Measurements from ENCODE around the gene MYD88. TPM values are rescaled to one million over a fixed set of nuclear protein-coding genes. Genes with fewer than 3 reads are reported as not detected.

MYD88 gene
- total and polyA plus RNA-seq, 9 of the 15 experiments (the other 6 are each of a cell fraction or from before 2014, with no cell fraction given): 3.2 to 47.3 (median 27.6) TPM

GRCh38 chr3:38137615-38138348 is 679 bp upstream of the MYD88 start (continued):
- TF ChIP-seq MGA (IDR thresholded peaks at IDR 0.05): peak; percentile 83
- peak; percentile 30; the same call in 1 of the 2 replicates for TF ChIP-seq ZNF76 (CRISPR knock-in tag; IDR thresholded peaks at IDR 0.05; ENCODE audit: borderline replicate concordance)
- no peak for TF ChIP-seq SMARCE1 (IDR thresholded peaks at IDR 0.05)
- TF ChIP-seq L3MBTL2 (IDR thresholded peaks at IDR 0.05): peak; percentile 63; the same call in 1 of the 2 replicates
- TF ChIP-seq ZBED1 (IDR thresholded peaks at IDR 0.05): no peak
- TF ChIP-seq SMC3 (conservative IDR thresholded peaks at IDR 0.05; ENCODE audit: insufficient read depth, low read depth, low read length): no peak
- peak; percentile 24; the same call in 1 of the 2 replicates for TF ChIP-seq ZNF24 (IDR thresholded peaks at IDR 0.05)
- no peak for TF ChIP-seq ELF2 (CRISPR knock-in tag; IDR thresholded peaks at IDR 0.05)
- TF ChIP-seq ZNF740 (CRISPR knock-in tag; IDR thresholded peaks at IDR 0.05): no peak
- no peak for TF ChIP-seq ZNF740 (tag; IDR thresholded peaks at IDR 0.05)
- TF ChIP-seq SAP30 (IDR thresholded peaks at IDR 0.05; ENCODE audit: borderline replicate concordance, insufficient read depth, low read depth, low read length, poor library complexity, severe bottlenecking): peak; percentile 65
- no peak for TF ChIP-seq PCBP2 (IDR thresholded peaks at IDR 0.05; ENCODE audit: low read depth, low read length, poor library complexity, severe bottlenecking)
- peak; percentile 70; the same call in 1 of the 2 replicates for TF ChIP-seq GATAD2B (IDR thresholded peaks at IDR 0.05; ENCODE audit: borderline replicate concordance)
- no peak for TF ChIP-seq EP300 (IDR thresholded peaks at IDR 0.05; ENCODE audit: low read length)
- no peak for TF ChIP-seq ZNF445 (CRISPR knock-in tag; IDR thresholded peaks at IDR 0.05; ENCODE audit: low read depth)
- TF ChIP-seq SIRT6 (IDR thresholded peaks at IDR 0.05; ENCODE audit: low read depth, low read length): no peak
- no peak for TF ChIP-seq ZNF140 (CRISPR knock-in tag; IDR thresholded peaks at IDR 0.05)
